Astrocyte (in vitro differentiated cells and primary cell): ENCODE data around the gene NR4A2.

ENCODE experiments used
- EZH2 ChIP-seq: IDR thresholded peaks from 2 replicates; pipeline ENCODE4 v1.6.1; 2012; ENCODE audit warnings: mild to moderate bottlenecking, low read length, inconsistent platforms; ENCODE audit not compliant: insufficient read depth
- TF ChIP-seq, protein P1 (sequence below): IDR thresholded peaks from 2 replicates; pipeline ENCODE4 v1.5.1; 2011; ENCODE audit warnings: low read depth, mild to moderate bottlenecking, inconsistent platforms, low read length, moderate library complexity; ENCODE audit not compliant: insufficient read depth

- TF ChIP-seq EZH2, result no peak
- TF ChIP-seq, protein P1, sequence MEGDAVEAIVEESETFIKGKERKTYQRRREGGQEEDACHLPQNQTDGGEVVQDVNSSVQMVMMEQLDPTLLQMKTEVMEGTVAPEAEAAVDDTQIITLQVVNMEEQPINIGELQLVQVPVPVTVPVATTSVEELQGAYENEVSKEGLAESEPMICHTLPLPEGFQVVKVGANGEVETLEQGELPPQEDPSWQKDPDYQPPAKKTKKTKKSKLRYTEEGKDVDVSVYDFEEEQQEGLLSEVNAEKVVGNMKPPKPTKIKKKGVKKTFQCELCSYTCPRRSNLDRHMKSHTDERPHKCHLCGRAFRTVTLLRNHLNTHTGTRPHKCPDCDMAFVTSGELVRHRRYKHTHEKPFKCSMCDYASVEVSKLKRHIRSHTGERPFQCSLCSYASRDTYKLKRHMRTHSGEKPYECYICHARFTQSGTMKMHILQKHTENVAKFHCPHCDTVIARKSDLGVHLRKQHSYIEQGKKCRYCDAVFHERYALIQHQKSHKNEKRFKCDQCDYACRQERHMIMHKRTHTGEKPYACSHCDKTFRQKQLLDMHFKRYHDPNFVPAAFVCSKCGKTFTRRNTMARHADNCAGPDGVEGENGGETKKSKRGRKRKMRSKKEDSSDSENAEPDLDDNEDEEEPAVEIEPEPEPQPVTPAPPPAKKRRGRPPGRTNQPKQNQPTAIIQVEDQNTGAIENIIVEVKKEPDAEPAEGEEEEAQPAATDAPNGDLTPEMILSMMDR, result no peak
Measured at GRCh38 chr2:156331572-156332283, 793 bp downstream of the NR4A2 start.
